ENCODE results near the gene KRT71. TPM values are rescaled to one million over a fixed set of nuclear protein-coding genes. Genes with fewer than 3 reads are reported as not detected.

Gene KRT71
- total RNA-seq, 1 experiment from 2014 or later: not detected

GRCh38 chr12:52534482-52534881 lies 18.5 kb downstream of the KRT71 start:
- Histone ChIP-seq H3K4me1 (ENCODE audit: control insufficient read depth in 1 of 2, insufficient read depth in 2 of 2, low read length in 2 of 2) (peaks cover 11 to 12% of the 10 kb centered on the region in 2 experiments), H2AFZ (ENCODE audit: low read depth, low read length, poor library complexity, severe bottlenecking) (no peak overlapping the region), H3K27me3 (ENCODE audit: insufficient read depth, low read length) (no peaks in the 10 kb centered on the region), H3K9me2 (ENCODE audit: insufficient read depth) (no peaks in the 10 kb centered on the region), H3K9ac (ENCODE audit: low read length) (no peak overlapping the region), H3K79me2 (ENCODE audit: insufficient read depth, low read length) (no peaks in the 10 kb centered on the region), H3K9me3 (ENCODE audit: control insufficient read depth in 1 of 2, insufficient read depth in 1 of 2, low read depth in 1 of 2, low read length in 2 of 2) (no peaks in the 10 kb centered on the region), H3K27ac (ENCODE audit: low read depth, low read length) (no peak overlapping the region), H3K36me3 (ENCODE audit: control insufficient read depth in 1 of 2, insufficient read depth in 2 of 2, low read length in 2 of 2) (no peaks in the 10 kb centered on the region), H4K20me1 (ENCODE audit: insufficient read depth) (no peaks in the 10 kb centered on the region), H3K4me3 (replicated peaks in 1 of 2; ENCODE audit: low read depth in 1 of 2, low read length in 2 of 2) (no peak overlapping the region), H3K4me2 (ENCODE audit: low read length) (no peak overlapping the region)
- no TSS peak for BruUV-seq (replicated peaks)
- RAD21 ChIA-PET (ENCODE audit: low non-redundant PET in 1 of 2, low total read pairs in 2 of 2, uncharacterized antibody in 2 of 2, unreplicated experiment in 2 of 2): no interaction called here
- intact Hi-C loops (cut with micrococcal nuclease): no loop called here
- CTCF ChIA-PET: interaction anchor here (2.0 kb wide), 1 partner anchor 139 kb away, joined by 5 read pairs; no protein-coding TSS in a partner anchor
- ATAC-seq: no peak
- DNase-seq (ENCODE audit: low read depth, low spot score): no peak
- POLR2A ChIA-PET: no interaction called here
- TF ChIP-seq YY1 (IDR thresholded peaks at IDR 0.05; ENCODE audit: extremely low read depth, insufficient replicate concordance, low read depth, low read length) (no peak), ELF1 (IDR thresholded peaks at IDR 0.05; ENCODE audit: borderline replicate concordance, low read depth) (no peak), RAD21 (IDR thresholded peaks at IDR 0.05; ENCODE audit: low read depth) (peak; percentile 16; the same call in 1 of the 2 replicates)

- Histone ChIP-seq H3K79me2 (ENCODE audit: insufficient read depth, low read length) (no peaks in the 10 kb centered on the region), H3K9me2 (ENCODE audit: insufficient read depth) (no peaks in the 10 kb centered on the region), H3K4me1 (ENCODE audit: control insufficient read depth in 1 of 2, insufficient read depth in 2 of 2, low read length in 2 of 2) (peaks cover 5 to 6% of the 10 kb centered on the region in 2 experiments), H3K4me2 (ENCODE audit: low read length) (no peak overlapping the region), H3K4me3 (replicated peaks in 1 of 2; ENCODE audit: low read depth in 1 of 2, low read length in 2 of 2) (no peak overlapping the region), H4K20me1 (ENCODE audit: insufficient read depth) (no peaks in the 10 kb centered on the region), H3K27ac (ENCODE audit: low read depth, low read length) (no peak overlapping the region), H2AFZ (ENCODE audit: low read depth, low read length, poor library complexity, severe bottlenecking) (no peak overlapping the region), H3K9me3 (ENCODE audit: control insufficient read depth in 1 of 2, insufficient read depth in 1 of 2, low read depth in 1 of 2, low read length in 2 of 2) (no peaks in the 10 kb centered on the region), H3K9ac (ENCODE audit: low read length) (no peak overlapping the region), H3K36me3 (ENCODE audit: control insufficient read depth in 1 of 2, insufficient read depth in 2 of 2, low read length in 2 of 2) (no peaks in the 10 kb centered on the region), H3K27me3 (ENCODE audit: insufficient read depth, low read length) (no peaks in the 10 kb centered on the region)
- ATAC-seq: no peak
- no TSS peak for BruUV-seq (replicated peaks)
- intact Hi-C loops (cut with micrococcal nuclease): no loop called here
- RAD21 ChIA-PET (ENCODE audit: low non-redundant PET in 1 of 2, low total read pairs in 2 of 2, uncharacterized antibody in 2 of 2, unreplicated experiment in 2 of 2): no interaction called here
- DNase-seq (ENCODE audit: low read depth, low spot score): no peak
- POLR2A ChIA-PET: no interaction called here
- CTCF ChIA-PET: interaction anchor here (2.0 kb wide), 1 partner anchor 138 kb away, joined by 5 read pairs; no protein-coding TSS in a partner anchor
- TF ChIP-seq ZNF274 (IDR thresholded peaks at IDR 0.05; ENCODE audit: low read depth, low read length) (no peak), POLR2A (IDR thresholded peaks at IDR 0.05; ENCODE audit: borderline replicate concordance, extremely low read depth, insufficient read depth, insufficient read length) (no peak), ZBTB33 (IDR thresholded peaks at IDR 0.05; ENCODE audit: extremely low read depth, insufficient replicate concordance, low read length) (no peak), JUND (IDR thresholded peaks at IDR 0.05) (no peak), MAX (IDR thresholded peaks at IDR 0.05) (no peak), FOSL1 (IDR thresholded peaks at IDR 0.05; ENCODE audit: low read depth) (no peak), SRF (IDR thresholded peaks at IDR 0.05; ENCODE audit: low read depth) (no peak), TCF7L2 (IDR thresholded peaks at IDR 0.05; ENCODE audit: borderline replicate concordance, extremely low read depth, insufficient read depth, insufficient read length) (no peak), ATF3 (IDR thresholded peaks at IDR 0.05) (no peak), SIN3A (IDR thresholded peaks at IDR 0.05; ENCODE audit: low read depth) (no peak), ELF1 (IDR thresholded peaks at IDR 0.05; ENCODE audit: borderline replicate concordance, low read depth) (no peak), CEBPB (IDR thresholded peaks at IDR 0.05; ENCODE audit: low read depth) (no peak), YY1 (IDR thresholded peaks at IDR 0.05; ENCODE audit: extremely low read depth, insufficient replicate concordance, low read depth, low read length) (no peak), CBX3 (IDR thresholded peaks at IDR 0.05; ENCODE audit: low read depth) (no peak), EZH2 (IDR thresholded peaks at IDR 0.05) (no peak)
Observed at GRCh38 chr12:52533686-52534470, 19.1 kb downstream of the KRT71 start.
